Loucy (cell line): ENCODE data around the gene MTX2.

Source experiments
- CTCF ChIP-seq: fragments of 200-600 bp; sonication (generic); conservative IDR thresholded peaks from 2 replicates; pipeline ENCODE4 v1.5.1; 2014; ENCODE audit warnings: mild to moderate bottlenecking, antibody characterized with exemption, low read length
- EZH2phosphoT487 ChIP-seq: fragments of 200-600 bp; IDR thresholded peaks from 2 replicates; pipeline ENCODE4 v1.6.1; 2018; ENCODE audit warnings: antibody characterized with exemption, mild to moderate bottlenecking, moderate library complexity, borderline replicate concordance

DNA sequence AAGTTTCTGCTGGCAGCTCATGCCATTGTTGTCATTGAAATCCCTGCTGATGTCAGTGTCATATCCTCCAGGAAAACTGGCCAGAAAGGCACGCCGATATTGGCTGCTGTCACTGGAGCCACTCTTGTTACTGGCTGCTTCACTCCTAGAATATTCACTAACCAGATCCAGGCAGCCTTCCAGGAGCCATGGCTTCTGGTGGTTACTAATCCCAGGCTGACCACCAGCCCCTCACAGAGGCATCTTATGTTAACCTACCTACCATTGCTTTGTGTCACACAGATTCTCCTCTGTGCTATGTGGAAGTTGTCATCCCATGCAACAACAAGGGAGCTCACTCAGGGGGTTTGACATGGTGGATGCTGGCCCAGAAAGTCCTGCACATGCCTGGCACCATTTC is 27.0 kb upstream of the MTX2 start:
- no peak for TF ChIP-seq CTCF
- no peak for TF ChIP-seq EZH2phosphoT487
